Progenitor cell of endocrine pancreas (in vitro differentiated cells): Measurements from ENCODE around the gene SFT2D2. TPM values are rescaled to one million over a fixed set of nuclear protein-coding genes. Genes with fewer than 3 reads are reported as not detected.
A peak's percentile ranks its signal among the peaks of the same experiment; 100 is the strongest.

Experiments
- DNase-seq: peaks from one replicate; pipeline ENCODE4 v3.0.0; 2021; ENCODE audit warnings: low spot score; ENCODE audit not compliant: unreplicated experiment
- H3K27ac Mint-ChIP-seq: 2 replicates; pipeline ENCODE4 v1.8.0; 2021; ENCODE audit warnings: mild to moderate bottlenecking, moderate library complexity, mixed read lengths
- H3K27me3 Mint-ChIP-seq: 2 replicates; pipeline ENCODE4 v1.8.0; 2021; ENCODE audit warnings: mixed read lengths
- H3K36me3 Mint-ChIP-seq: 2 replicates; pipeline ENCODE4 v1.8.0; 2022; ENCODE audit warnings: mixed read lengths; ENCODE audit not compliant: insufficient read depth
- H3K4me1 Mint-ChIP-seq: 2 replicates; pipeline ENCODE4 v1.8.0; 2021; ENCODE audit warnings: low read depth, mixed read lengths
- H3K4me3 Mint-ChIP-seq: 2 replicates; pipeline ENCODE4 v1.8.0; 2021; ENCODE audit warnings: low read depth, mild to moderate bottlenecking, moderate library complexity, mixed read lengths
- H3K9me3 Mint-ChIP-seq: 2 replicates; pipeline ENCODE4 v1.8.0; 2021; ENCODE audit warnings: low read depth, mixed read lengths
- total RNA-seq: library from RNA; stranded (reverse); gene quantifications from 2 replicates; pipeline ENCODE4 v1.2.1, GENCODE V29; 2021
- TF ChIP-seq, protein P1 (sequence below): fragments of 200-600 bp; sonication (generic); IDR thresholded peaks from one replicate; pipeline ENCODE4 v1.5.0; 2021; ENCODE audit warnings: antibody characterized with exemption, mild to moderate bottlenecking; ENCODE audit not compliant: unreplicated experiment

The SFT2D2 gene
- total RNA-seq, 1 donor from 2014 or later, result 58.7 TPM

- peaks cover 5% of the 10 kb centered on the region for H3K36me3 Mint-ChIP-seq
- TF ChIP-seq, protein P1, sequence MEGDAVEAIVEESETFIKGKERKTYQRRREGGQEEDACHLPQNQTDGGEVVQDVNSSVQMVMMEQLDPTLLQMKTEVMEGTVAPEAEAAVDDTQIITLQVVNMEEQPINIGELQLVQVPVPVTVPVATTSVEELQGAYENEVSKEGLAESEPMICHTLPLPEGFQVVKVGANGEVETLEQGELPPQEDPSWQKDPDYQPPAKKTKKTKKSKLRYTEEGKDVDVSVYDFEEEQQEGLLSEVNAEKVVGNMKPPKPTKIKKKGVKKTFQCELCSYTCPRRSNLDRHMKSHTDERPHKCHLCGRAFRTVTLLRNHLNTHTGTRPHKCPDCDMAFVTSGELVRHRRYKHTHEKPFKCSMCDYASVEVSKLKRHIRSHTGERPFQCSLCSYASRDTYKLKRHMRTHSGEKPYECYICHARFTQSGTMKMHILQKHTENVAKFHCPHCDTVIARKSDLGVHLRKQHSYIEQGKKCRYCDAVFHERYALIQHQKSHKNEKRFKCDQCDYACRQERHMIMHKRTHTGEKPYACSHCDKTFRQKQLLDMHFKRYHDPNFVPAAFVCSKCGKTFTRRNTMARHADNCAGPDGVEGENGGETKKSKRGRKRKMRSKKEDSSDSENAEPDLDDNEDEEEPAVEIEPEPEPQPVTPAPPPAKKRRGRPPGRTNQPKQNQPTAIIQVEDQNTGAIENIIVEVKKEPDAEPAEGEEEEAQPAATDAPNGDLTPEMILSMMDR, result no peak
Observed at GRCh38 chr1:168280296-168280927, 54.6 kb downstream of the SFT2D2 start, which contains the start of gene TBX19. TBX19 (plus strand) TSS chr1:168280877; CDS start chr1:168281091, 214 bp downstream.

GRCh38 chr1:168281603-168282325, 56.0 kb downstream of the SFT2D2 start:
- Mint-ChIP-seq H3K4me1 (peaks cover 9% of the 10 kb centered on the region), H3K9me3 (peaks cover 5% of the 10 kb centered on the region), H3K36me3 (peaks cover 2% of the 10 kb centered on the region), H3K27me3 (no peaks in the 10 kb centered on the region), H3K4me3 (no peak overlapping the region), H3K27ac (no peak overlapping the region)
- no peak for DNase-seq
- TF ChIP-seq, protein P1, result no peak

More at GRCh38 chr1:168280296-168280927, 54.6 kb downstream of the SFT2D2 start, which contains the start of gene TBX19:
- Mint-ChIP-seq H3K27me3 (no peaks in the 10 kb centered on the region), H3K4me1 (peaks cover 2% of the 10 kb centered on the region), H3K4me3 (no peak within 1 kb of the TSS), H3K27ac (no peak within 1 kb of the TSS), H3K9me3 (peaks cover 8% of the 10 kb centered on the region)
- DNase-seq, result no peak

- no peak overlapping the region for H3K4me3 Mint-ChIP-seq
- H3K36me3 Mint-ChIP-seq, result no peaks in the 10 kb centered on the region
- TF ChIP-seq, protein P1, result no peak
- DNase-seq, result no peak
- peaks cover 9% of the 10 kb centered on the region for H3K4me1 Mint-ChIP-seq
- H3K27me3 Mint-ChIP-seq, result no peaks in the 10 kb centered on the region
- peak overlapping the region; percentile 80 for H3K27ac Mint-ChIP-seq
- no peaks in the 10 kb centered on the region for H3K9me3 Mint-ChIP-seq
Observed at GRCh38 chr1:168285521-168285790, 59.7 kb downstream of the SFT2D2 start.

- TF ChIP-seq, protein P1, result no peak
- no peak for DNase-seq
- no peaks in the 10 kb centered on the region for H3K9me3 Mint-ChIP-seq
- peaks cover 9% of the 10 kb centered on the region for H3K4me1 Mint-ChIP-seq
- H3K27ac Mint-ChIP-seq, result no peak overlapping the region
- H3K27me3 Mint-ChIP-seq, result no peaks in the 10 kb centered on the region
- H3K4me3 Mint-ChIP-seq, result no peak overlapping the region
- H3K36me3 Mint-ChIP-seq, result no peaks in the 10 kb centered on the region
Observed at GRCh38 chr1:168285971-168286927, 60.4 kb downstream of the SFT2D2 start.

- no peak overlapping the region for H3K27ac Mint-ChIP-seq
- TF ChIP-seq, protein P1, result no peak
- DNase-seq, result no peak
- no peaks in the 10 kb centered on the region for H3K27me3 Mint-ChIP-seq
- no peaks in the 10 kb centered on the region for H3K36me3 Mint-ChIP-seq
- H3K9me3 Mint-ChIP-seq, result no peaks in the 10 kb centered on the region
- H3K4me1 Mint-ChIP-seq, result peaks cover 9% of the 10 kb centered on the region
- H3K4me3 Mint-ChIP-seq, result no peak overlapping the region
Observed at GRCh38 chr1:168287237-168287664, 61.4 kb downstream of the SFT2D2 start.
